HG03108 (cell line): ENCODE measurements around the gene KRT77.

Experiments
- ATAC-seq: cut with Tn5 transposase; IDR thresholded peaks from one replicate; pipeline ENCODE4 v1.9.1; 2021; ENCODE audit warnings: moderate library complexity; ENCODE audit not compliant: unreplicated experiment

The KRT77 gene

GRCh38 chr12:52694151-52694550 lies 9.2 kb downstream of the KRT77 start:
- no peak for ATAC-seq

- no peak for ATAC-seq
Measured at GRCh38 chr12:52693261-52693660, 10.1 kb downstream of the KRT77 start.

- ATAC-seq, result no peak
Measured at GRCh38 chr12:52692254-52692653, 11.1 kb downstream of the KRT77 start.

GRCh38 chr12:52691841-52692150 lies 11.5 kb downstream of the KRT77 start:
- ATAC-seq, result no peak

- no peak for ATAC-seq
Measured at GRCh38 chr12:52691076-52691840, 12.1 kb downstream of the KRT77 start.

- ATAC-seq, result no peak
Measured at GRCh38 chr12:52690351-52691075, 12.8 kb downstream of the KRT77 start.

- no peak for ATAC-seq
Measured at GRCh38 chr12:52689936-52690335, 13.4 kb downstream of the KRT77 start.

GRCh38 chr12:52689239-52689638 lies 14.1 kb downstream of the KRT77 start:
- ATAC-seq, result no peak

GRCh38 chr12:52688481-52688880 lies 14.8 kb downstream of the KRT77 start:
- ATAC-seq, result no peak

- ATAC-seq, result no peak
Measured at GRCh38 chr12:52687497-52688385, 15.6 kb downstream of the KRT77 start.

GRCh38 chr12:52686756-52687487 lies 16.4 kb downstream of the KRT77 start:
- no peak for ATAC-seq

- ATAC-seq, result no peak
Measured at GRCh38 chr12:52686063-52686462, 17.3 kb downstream of the KRT77 start.

- no peak for ATAC-seq
Measured at GRCh38 chr12:52685406-52685890, 17.9 kb downstream of the KRT77 start.

- no peak for ATAC-seq
Measured at GRCh38 chr12:52684431-52684830, 18.9 kb downstream of the KRT77 start.

GRCh38 chr12:52683575-52684300 lies 19.6 kb downstream of the KRT77 start:
- no peak for ATAC-seq

GRCh38 chr12:52682938-52683574 lies 20.3 kb downstream of the KRT77 start:
- no peak for ATAC-seq

- no peak for ATAC-seq
Measured at GRCh38 chr12:52682381-52682660, 21.0 kb downstream of the KRT77 start.

- ATAC-seq, result no peak
Measured at GRCh38 chr12:52681526-52682380, 21.6 kb downstream of the KRT77 start.

- no peak for ATAC-seq
Measured at GRCh38 chr12:52680363-52680762, 23.0 kb downstream of the KRT77 start, which contains the start of gene KRT1. TSS of gene KRT1 (minus strand) at chr12:52680407. CDS start at chr12:52680348, 59 bp downstream.
